Stomach smooth muscle (tissue), 2 donors: Measurements from ENCODE around the gene BPTF.

Experiments
- H3K27ac ChIP-seq: one replicate; pipeline ENCODE4 v1.7.0; 2013; ENCODE audit warnings: mild to moderate bottlenecking, low read length, inconsistent platforms
- H3K27me3 ChIP-seq, 2 donors: one replicate each; pipeline ENCODE4 v1.7.0; 2013; ENCODE audit warnings: low read length in 2 of 2; ENCODE audit not compliant: insufficient read depth in 2 of 2, control insufficient read depth in 1 of 2
- H3K36me3 ChIP-seq, 2 donors: one replicate each; pipeline ENCODE4 v1.7.0; 2013; ENCODE audit warnings: low read length in 2 of 2; ENCODE audit not compliant: control insufficient read depth in 2 of 2, insufficient read depth in 2 of 2
- H3K4me1 ChIP-seq: one replicate; pipeline ENCODE4 v1.7.0; 2013; ENCODE audit warnings: low read length; ENCODE audit not compliant: control insufficient read depth, insufficient read depth
- H3K4me3 ChIP-seq, 2 donors: one replicate each; pipeline ENCODE4 v1.7.0; 2013; ENCODE audit warnings: low read length in 2 of 2
- H3K9ac ChIP-seq, 2 donors: one replicate each; pipeline ENCODE4 v1.7.0; 2013; ENCODE audit warnings: low read length in 2 of 2, mild to moderate bottlenecking in 1 of 2
- H3K9me3 ChIP-seq, 2 donors: one replicate each; pipeline ENCODE4 v1.7.0; 2013; ENCODE audit warnings: low read length in 2 of 2; ENCODE audit not compliant: control insufficient read depth in 2 of 2
- donor health status: healthy.
- donor health status: Pancreatic carcinoma.

Gene BPTF

GRCh38 chr17:68029512-68030215, 204.4 kb downstream of the BPTF start:
- Histone ChIP-seq H3K27me3 (no peaks in the 10 kb centered on the region), H3K27ac (no peak overlapping the region), H3K4me1 (no peaks in the 10 kb centered on the region), H3K9me3 (no peaks in the 10 kb centered on the region), H3K9ac (no peak overlapping the region), H3K4me3 (no peak overlapping the region), H3K36me3 (no peaks in the 10 kb centered on the region)
